Breast epithelium (tissue), 4 donors: ENCODE results near the gene LTB4R2. TPM values are rescaled to one million over a fixed set of nuclear protein-coding genes. Genes with fewer than 3 reads are reported as not detected.

ENCODE experiments used
- DNase-seq, 2 donors: peaks; one replicate each; pipeline ENCODE4 v3.0.0-alpha.2; 2019; ENCODE audit warnings: low spot score in 2 of 2
- H3K27ac ChIP-seq, 2 donors: fragments of 200-600 bp; sonication (generic) in 1 of 2; one replicate each; pipeline ENCODE4 v1.5.1; 2016 to 2019; ENCODE audit warnings: mild to moderate bottlenecking in 1 of 2
- H3K27me3 ChIP-seq, 2 donors: fragments of 200-600 bp; sonication (generic) in 1 of 2; one replicate each; pipeline versions ENCODE4 v1.5.1 to v1.6.0; 2017 to 2019; ENCODE audit warnings: control low read depth in 1 of 2, mild to moderate bottlenecking in 1 of 2
- H3K36me3 ChIP-seq: fragments of 200-600 bp; one replicate; pipeline ENCODE4 v1.5.1; 2019
- H3K4me1 ChIP-seq, 2 donors: fragments of 200-600 bp; sonication (generic); one replicate each; pipeline ENCODE4 v1.5.1; 2016 to 2019; ENCODE audit warnings: control low read depth in 1 of 2
- H3K4me3 ChIP-seq, 3 donors: fragments of 200-600 bp; sonication (generic); 1 replicate in 2 of 3; 2 replicates in 1 of 3; pipeline ENCODE4 v1.5.1; 2016 to 2019; ENCODE audit warnings: mild to moderate bottlenecking in 3 of 3, moderate library complexity in 2 of 3
- H3K9me3 ChIP-seq, 2 donors: fragments of 200-600 bp; sonication (generic) in 1 of 2; one replicate each; pipeline ENCODE4 v1.5.1; 2016 to 2019; ENCODE audit warnings: control low read depth in 1 of 2
- CTCF ChIP-seq, 3 donors: fragments of 450-650 bp; IDR thresholded peaks; one replicate each; pipeline ENCODE4 v1.5.1; 2016 to 2017; ENCODE audit warnings: antibody characterized with exemption in 3 of 3, mild to moderate bottlenecking in 3 of 3, moderate library complexity in 3 of 3
- POLR2A ChIP-seq: fragments of 450-650 bp; IDR thresholded peaks from one replicate; pipeline ENCODE4 v1.6.1; 2016; ENCODE audit warnings: antibody characterized with exemption, mild to moderate bottlenecking, moderate library complexity
- POLR2AphosphoS5 ChIP-seq, 3 donors: sonication (generic); formaldehyde crosslinking; IDR thresholded peaks; one replicate each; pipeline ENCODE4 v1.6.1; 2017; ENCODE audit warnings: antibody characterized with exemption in 3 of 3
- intact Hi-C: fragments of 100-400 bp; cut with DNase I; formaldehyde crosslinking; loops from one replicate; pipeline ENCODE4 v1.15.1; 2023; ENCODE audit warnings: low total_unique reads
- total RNA-seq, 3 donors: library from RNA; depleted of rRNA; stranded (reverse); fragments of >200 nt; gene quantifications; one replicate each; pipeline ENCODE4 v1.1.0, GENCODE V29; 2016

LTB4R2 gene
- total RNA-seq, 3 donors from 2014 or later = 8.5 to 11.1 (median 9.4) TPM

GRCh38 chr14:24335461-24336171, 25.7 kb downstream of the LTB4R2 start:
- peaks cover 5 to 6% of the 10 kb centered on the region in 2 donors for H3K4me1 ChIP-seq
- no peak for DNase-seq
- peaks cover 0 to 11% of the 10 kb centered on the region in 2 donors for H3K27me3 ChIP-seq
- no peaks in the 10 kb centered on the region for H3K9me3 ChIP-seq
- peak overlapping the region in 1 of 2 donors; percentile 76 for H3K27ac ChIP-seq
- peak overlapping the region; percentile 48 to 68 (median 49) for H3K4me3 ChIP-seq
- TF ChIP-seq CTCF (IDR thresholded peaks at IDR 0.05) (no peak), POLR2AphosphoS5 (IDR thresholded peaks at IDR 0.05) (peak in 1 of 3 donors; percentile 39)
- no peaks in the 10 kb centered on the region for H3K36me3 ChIP-seq
- intact Hi-C loops = loop anchor here (2.0 kb wide), 1 partner anchor 93 kb away; the partner anchor contains the start of genes CBLN3 and KHNYN

GRCh38 chr14:24337144-24337823, 27.3 kb downstream of the LTB4R2 start:
- Histone ChIP-seq H3K4me1 (peaks cover 5 to 6% of the 10 kb centered on the region in 2 donors), H3K36me3 (no peaks in the 10 kb centered on the region), H3K4me3 (no peak overlapping the region), H3K27me3 (peaks cover 0 to 11% of the 10 kb centered on the region in 2 donors), H3K27ac (no peak overlapping the region), H3K9me3 (no peaks in the 10 kb centered on the region)
- intact Hi-C loops = loop anchor here (2.0 kb wide), 1 partner anchor 92 kb away; the partner anchor contains the start of genes CBLN3 and KHNYN
- DNase-seq = no peak
- TF ChIP-seq POLR2AphosphoS5 (IDR thresholded peaks at IDR 0.05) = no peak
- no peak for TF ChIP-seq POLR2A
- no peak for TF ChIP-seq CTCF (IDR thresholded peaks at IDR 0.05)

- H3K4me1 ChIP-seq = peaks cover 0 to 6% of the 10 kb centered on the region in 2 donors
- peaks cover 0 to 11% of the 10 kb centered on the region in 2 donors for H3K27me3 ChIP-seq
- H3K4me3 ChIP-seq = no peak overlapping the region
- no peak for DNase-seq
- intact Hi-C loops = loop anchor here (2.0 kb wide), 1 partner anchor 91 kb away; the partner anchor contains the start of genes CBLN3 and KHNYN
- H3K36me3 ChIP-seq = no peaks in the 10 kb centered on the region
- no peaks in the 10 kb centered on the region for H3K9me3 ChIP-seq
- no peak overlapping the region for H3K27ac ChIP-seq
- TF ChIP-seq CTCF (IDR thresholded peaks at IDR 0.05) (no peak), POLR2A (no peak), POLR2AphosphoS5 (IDR thresholded peaks at IDR 0.05) (no peak)
Observed at GRCh38 chr14:24337824-24338175, 27.9 kb downstream of the LTB4R2 start.

GRCh38 chr14:24338843-24339242, 28.9 kb downstream of the LTB4R2 start:
- peaks cover 0 to 11% of the 10 kb centered on the region in 2 donors for H3K27me3 ChIP-seq
- TF ChIP-seq POLR2A (no peak), POLR2AphosphoS5 (IDR thresholded peaks at IDR 0.05) (no peak), CTCF (IDR thresholded peaks at IDR 0.05) (no peak)
- no peaks in the 10 kb centered on the region for H3K9me3 ChIP-seq
- H3K4me3 ChIP-seq = peak overlapping the region; percentile 47 to 66 (median 52)
- intact Hi-C loops = no loop called here
- DNase-seq = no peak
- H3K27ac ChIP-seq = no peak overlapping the region
- peaks cover 0 to 5% of the 10 kb centered on the region in 2 donors for H3K4me1 ChIP-seq
- no peaks in the 10 kb centered on the region for H3K36me3 ChIP-seq
